Activated T-helper 1 cell treated with anti-CD3 and anti-CD28 coated beads, Interleukin-12 subunit alpha, Interleukin-12 subunit beta, Interleukin-2, Interleukin-4 antibody, amounts not matched to agents 30 ng/mL and 10 ng/mL and 1 ng/mL, durations not matched to agents 14 hours and 24 hours and 36 hours (primary cell): ENCODE measurements around the gene MEGF9. TPM values are rescaled to one million over a fixed set of nuclear protein-coding genes. Genes with fewer than 3 reads are reported as not detected.
"Not testable (repeated sequence)": the region's sequence is repeated elsewhere in the genome, so short reads cannot be mapped to it uniquely, and the experiment has no call there.

ENCODE experiments used
- DNase-seq: peaks from one replicate; pipeline ENCODE4 v3.0.0; 2021; ENCODE audit warnings: low spot score
- H3K27ac Mint-ChIP-seq: one replicate; pipeline ENCODE4 v1.8.0; 2021; ENCODE audit warnings: mild to moderate bottlenecking, mixed read lengths
- H3K27me3 Mint-ChIP-seq: one replicate; pipeline ENCODE4 v1.8.0; 2022; ENCODE audit warnings: mild to moderate bottlenecking, moderate library complexity, mixed read lengths; ENCODE audit not compliant: insufficient read depth
- H3K36me3 Mint-ChIP-seq: one replicate; pipeline ENCODE4 v1.8.0; 2021; ENCODE audit warnings: low read depth, mixed read lengths
- H3K4me1 Mint-ChIP-seq: one replicate; pipeline ENCODE4 v1.8.0; 2021; ENCODE audit warnings: low read depth, mixed read lengths
- H3K4me3 Mint-ChIP-seq: one replicate; pipeline ENCODE4 v1.8.0; 2021; ENCODE audit warnings: mild to moderate bottlenecking, moderate library complexity, mixed read lengths
- H3K9me3 Mint-ChIP-seq: one replicate; pipeline ENCODE4 v1.8.0; 2021; ENCODE audit warnings: mixed read lengths
- intact Hi-C: fragments of 100-400 bp; cut with micrococcal nuclease; formaldehyde crosslinking; loops from one replicate; pipeline ENCODE4 v1.15.1; 2024
- total RNA-seq: library from RNA; stranded (reverse); gene quantifications from 2 replicates; pipeline ENCODE4 v1.2.3, GENCODE V29; 2022

MEGF9 gene
- total RNA-seq, 1 donor from 2014 or later, result 5.4 TPM

DNA sequence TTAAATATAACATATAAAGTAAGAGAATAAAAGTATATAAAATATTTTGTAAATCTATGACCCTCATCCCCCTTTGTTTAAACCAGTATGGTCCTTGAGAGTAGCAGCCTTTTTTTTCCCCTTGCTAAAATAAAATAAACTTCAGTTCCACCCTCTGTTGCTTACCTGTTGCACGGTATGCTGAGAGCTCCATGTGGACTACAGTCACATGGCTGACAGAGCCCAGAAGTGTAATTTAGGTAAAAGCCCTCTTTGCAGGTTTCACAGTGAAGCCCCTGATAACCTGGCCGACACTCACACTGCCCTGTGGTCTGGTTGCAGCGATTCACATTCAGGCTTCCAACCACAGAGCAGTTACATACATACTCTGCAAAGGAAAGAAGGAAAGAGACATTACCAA lies 55.1 kb downstream of the MEGF9 start:
- no peaks in the 10 kb centered on the region for H3K36me3 Mint-ChIP-seq
- no peak for DNase-seq
- peaks cover 8% of the 10 kb centered on the region for H3K4me1 Mint-ChIP-seq
- no peak overlapping the region for H3K4me3 Mint-ChIP-seq
- intact Hi-C loops, result no loop called here
- no peaks in the 10 kb centered on the region for H3K9me3 Mint-ChIP-seq
- H3K27me3 Mint-ChIP-seq, result no peaks in the 10 kb centered on the region
- H3K27ac Mint-ChIP-seq, result no peak overlapping the region

GRCh38 chr9:120655005-120655622 lies 59.2 kb downstream of the MEGF9 start:
- peaks cover 8% of the 10 kb centered on the region for H3K4me1 Mint-ChIP-seq
- no peak overlapping the region for H3K4me3 Mint-ChIP-seq
- no peaks in the 10 kb centered on the region for H3K27me3 Mint-ChIP-seq
- H3K9me3 Mint-ChIP-seq, result no peaks in the 10 kb centered on the region
- no peak for DNase-seq
- H3K36me3 Mint-ChIP-seq, result no peaks in the 10 kb centered on the region
- H3K27ac Mint-ChIP-seq, result no peak overlapping the region
- intact Hi-C loops, result no loop called here

GRCh38 chr9:120654272-120654671 lies 60.0 kb downstream of the MEGF9 start:
- Mint-ChIP-seq H3K27me3 (no peaks in the 10 kb centered on the region), H3K4me1 (peaks cover 8% of the 10 kb centered on the region), H3K9me3 (no peaks in the 10 kb centered on the region), H3K27ac (no peak overlapping the region), H3K4me3 (no peak overlapping the region), H3K36me3 (no peaks in the 10 kb centered on the region)
- intact Hi-C loops, result no loop called here
- DNase-seq, result no peak

DNA sequence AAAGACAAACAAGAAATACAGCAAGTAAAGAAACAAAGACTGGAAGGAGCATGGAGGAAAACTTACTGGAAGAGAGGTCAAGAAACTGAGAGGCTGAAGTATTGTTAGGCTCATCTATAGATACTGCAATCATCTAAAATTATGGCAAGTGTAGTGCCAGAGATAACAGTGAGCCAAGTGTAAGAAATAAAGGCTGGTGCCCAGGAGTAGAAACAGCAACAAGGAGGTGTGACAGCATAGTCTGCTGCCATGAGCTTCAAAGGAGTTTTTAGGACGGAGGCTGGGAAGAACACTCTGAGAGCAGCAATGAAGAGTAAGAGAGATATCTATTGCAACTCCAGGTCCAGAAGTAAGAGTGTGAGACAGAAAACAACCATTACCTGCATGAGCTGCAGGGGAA lies 60.5 kb downstream of the MEGF9 start:
- Mint-ChIP-seq H3K36me3 (no peaks in the 10 kb centered on the region), H3K9me3 (no peaks in the 10 kb centered on the region), H3K27me3 (no peaks in the 10 kb centered on the region), H3K4me1 (peaks cover 8% of the 10 kb centered on the region), H3K27ac (no peak overlapping the region), H3K4me3 (no peak overlapping the region)
- intact Hi-C loops, result no loop called here
- no peak for DNase-seq

DNA sequence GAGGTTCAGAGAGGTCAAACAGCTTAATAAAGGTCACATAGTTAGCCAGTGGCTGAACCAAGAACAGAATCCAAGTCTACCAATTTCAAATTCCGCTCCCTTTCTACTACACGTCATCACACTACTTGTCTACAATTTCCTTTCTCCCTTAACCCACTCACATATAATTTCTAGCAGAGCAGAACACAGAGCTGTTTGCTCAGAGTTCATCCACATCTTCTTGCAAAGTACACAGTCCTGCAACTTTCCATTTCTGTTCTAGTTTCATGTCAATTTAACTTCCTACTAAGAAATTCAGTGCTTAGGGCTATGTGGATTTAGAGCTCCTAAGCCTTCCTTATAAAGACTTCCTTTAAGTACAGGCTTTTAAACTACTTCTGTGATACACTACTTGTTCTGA lies 61.3 kb downstream of the MEGF9 start:
- no peak overlapping the region for H3K27ac Mint-ChIP-seq
- intact Hi-C loops, result no loop called here

GRCh38 chr9:120650352-120650751 lies 63.9 kb downstream of the MEGF9 start:
- Mint-ChIP-seq H3K27me3 (no peaks in the 10 kb centered on the region), H3K4me3 (no peak overlapping the region), H3K36me3 (no peaks in the 10 kb centered on the region), H3K27ac (no peak overlapping the region), H3K9me3 (no peaks in the 10 kb centered on the region), H3K4me1 (peaks cover 5% of the 10 kb centered on the region)
- intact Hi-C loops, result no loop called here
- no peak for DNase-seq

More for the DNA sequence above, 61.3 kb downstream of the MEGF9 start:
- DNase-seq, result no peak
- H3K9me3 Mint-ChIP-seq, result no peaks in the 10 kb centered on the region
- H3K36me3 Mint-ChIP-seq, result no peaks in the 10 kb centered on the region
- H3K4me3 Mint-ChIP-seq, result no peak overlapping the region
- H3K4me1 Mint-ChIP-seq, result peaks cover 8% of the 10 kb centered on the region
- H3K27me3 Mint-ChIP-seq, result no peaks in the 10 kb centered on the region

- no peak for DNase-seq
- Mint-ChIP-seq H3K4me3 (no peak overlapping the region), H3K36me3 (no peaks in the 10 kb centered on the region), H3K27me3 (no peaks in the 10 kb centered on the region), H3K4me1 (no peaks in the 10 kb centered on the region), H3K9me3 (no peaks in the 10 kb centered on the region), H3K27ac (no peak overlapping the region)
- intact Hi-C loops, result no loop called here
These were observed 65.6 kb downstream of the MEGF9 start for GRCh38 chr9:120648581-120649197.

DNA sequence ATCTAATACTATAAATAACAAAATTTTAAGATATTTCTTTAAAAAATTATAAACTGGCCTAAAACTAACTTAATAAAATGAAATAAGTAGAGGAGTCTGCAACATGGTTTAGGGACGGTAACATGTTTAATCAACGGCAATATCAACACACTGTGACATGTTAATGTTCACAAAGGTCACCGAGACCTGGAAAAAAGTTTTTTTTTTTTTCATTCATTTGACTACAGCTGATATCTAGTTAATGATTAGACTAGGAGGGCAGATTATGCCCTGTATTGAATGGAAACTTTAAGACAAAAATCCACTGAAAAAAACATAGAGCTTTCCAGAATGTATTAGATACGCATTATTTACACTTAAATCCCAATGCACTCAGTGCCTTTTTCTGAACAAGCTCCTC lies 67.3 kb downstream of the MEGF9 start:
- no peak overlapping the region for H3K27ac Mint-ChIP-seq
- H3K4me3 Mint-ChIP-seq, result no peak overlapping the region
- no peaks in the 10 kb centered on the region for H3K9me3 Mint-ChIP-seq
- no peaks in the 10 kb centered on the region for H3K4me1 Mint-ChIP-seq
- no peak for DNase-seq
- intact Hi-C loops, result no loop called here
- H3K36me3 Mint-ChIP-seq, result no peaks in the 10 kb centered on the region
- H3K27me3 Mint-ChIP-seq, result no peaks in the 10 kb centered on the region

GRCh38 chr9:120645760-120646159 lies 68.5 kb downstream of the MEGF9 start:
- no peak for DNase-seq
- H3K36me3 Mint-ChIP-seq, result peaks cover 3% of the 10 kb centered on the region
- H3K27me3 Mint-ChIP-seq, result no peaks in the 10 kb centered on the region
- H3K4me1 Mint-ChIP-seq, result no peaks in the 10 kb centered on the region
- intact Hi-C loops, result no loop called here
- H3K9me3 Mint-ChIP-seq, result no peaks in the 10 kb centered on the region
- H3K27ac Mint-ChIP-seq, result no peak overlapping the region
- H3K4me3 Mint-ChIP-seq, result no peak overlapping the region

GRCh38 chr9:120643061-120643460 lies 71.2 kb downstream of the MEGF9 start:
- Mint-ChIP-seq H3K36me3 (peaks cover 3% of the 10 kb centered on the region), H3K4me1 (no peaks in the 10 kb centered on the region), H3K9me3 (no peaks in the 10 kb centered on the region), H3K4me3 (no peak overlapping the region), H3K27ac (no peak overlapping the region), H3K27me3 (no peaks in the 10 kb centered on the region)
- intact Hi-C loops, result no loop called here
- no peak for DNase-seq

DNA sequence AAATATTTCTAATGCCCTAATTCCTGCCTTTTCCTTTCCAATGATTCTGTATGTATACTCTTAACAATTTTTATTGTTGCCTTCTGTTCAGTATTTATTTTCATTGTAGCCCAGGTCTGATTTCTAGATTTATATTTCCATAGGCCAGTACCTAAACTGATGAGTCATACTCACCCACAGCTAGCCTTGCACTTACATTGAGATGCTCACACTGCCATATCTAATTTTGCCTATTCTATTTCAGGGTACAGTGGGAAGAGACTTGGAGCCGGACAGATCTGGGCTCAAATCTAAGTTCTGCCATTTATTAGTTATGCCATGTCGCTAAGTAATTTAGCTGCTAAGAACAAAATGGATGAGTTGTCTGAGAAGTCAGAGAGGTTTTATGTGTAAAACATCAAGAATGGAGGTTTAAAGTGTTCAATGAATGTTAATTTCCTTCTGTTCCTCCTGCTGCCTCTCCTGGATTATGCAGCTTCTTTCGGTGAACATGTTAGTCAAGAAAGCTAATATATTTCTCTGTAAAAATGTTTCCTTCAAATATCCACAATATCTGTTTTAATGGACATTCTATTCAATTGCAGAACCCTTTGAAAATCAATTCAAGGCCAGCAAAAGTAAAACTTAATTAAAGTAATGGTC lies 72.0 kb downstream of the MEGF9 start:
- Mint-ChIP-seq H3K36me3 (peaks cover 3% of the 10 kb centered on the region), H3K9me3 (no peaks in the 10 kb centered on the region), H3K27ac (no peak overlapping the region), H3K4me1 (no peaks in the 10 kb centered on the region), H3K4me3 (no peak overlapping the region), H3K27me3 (no peaks in the 10 kb centered on the region)
- DNase-seq, result no peak
- intact Hi-C loops, result no loop called here

DNA sequence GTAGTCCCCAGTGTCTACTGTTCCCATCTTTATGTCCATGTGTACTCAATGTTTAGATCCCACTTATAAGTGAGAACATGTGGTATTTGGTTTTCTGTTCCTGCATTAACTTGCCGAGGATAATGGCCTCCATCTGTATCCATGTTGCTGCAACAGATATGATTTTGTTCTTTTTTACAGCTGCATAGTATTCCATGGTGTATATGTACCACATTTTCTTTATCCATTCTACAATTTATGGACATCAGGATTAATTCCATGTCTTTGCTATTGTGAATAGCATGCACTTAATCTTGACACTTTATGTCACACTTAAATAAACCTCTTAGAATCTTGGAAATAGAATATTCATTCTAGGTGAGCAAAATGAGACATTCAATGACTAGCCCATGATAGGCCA lies 73.4 kb downstream of the MEGF9 start:
- H3K4me3 Mint-ChIP-seq, H3K27ac Mint-ChIP-seq, intact Hi-C loops, H3K27me3 Mint-ChIP-seq, H3K36me3 Mint-ChIP-seq, H3K9me3 Mint-ChIP-seq, H3K4me1 Mint-ChIP-seq, DNase-seq: not testable (repeated sequence)

GRCh38 chr9:120640380-120640779 lies 73.9 kb downstream of the MEGF9 start:
- Mint-ChIP-seq H3K4me3 (no peak overlapping the region), H3K9me3 (peaks cover 9% of the 10 kb centered on the region), H3K36me3 (peaks cover 5% of the 10 kb centered on the region), H3K27me3 (peaks cover 1% of the 10 kb centered on the region), H3K27ac (no peak overlapping the region), H3K4me1 (no peaks in the 10 kb centered on the region)
- intact Hi-C loops, result no loop called here
- DNase-seq, result no peak
